WTC11 (cell line): ENCODE measurements around the gene TMC5. TPM values are rescaled to one million over a fixed set of nuclear protein-coding genes. Genes with fewer than 3 reads are reported as not detected.

Source experiments
- ATAC-seq: fragments of 200-7000 bp; cut with Tn5 transposase; 2 replicates; pipeline ENCODE4 v1.10.0; 2021; ENCODE audit warnings: mild to moderate bottlenecking, moderate library complexity
- CTCF ChIA-PET: fragments of 300-600 bp; sonication (Branson Sonifier 250); formaldehyde crosslinking; loops from one replicate; lab custom pipeline; 2021; ENCODE audit warnings: antibody characterized with exemption; lab: Charles Lee
- POLR2A ChIA-PET: fragments of 350-600 bp; sonication (Branson Sonifier 250); formaldehyde crosslinking; loops from one replicate; lab custom pipeline; 2021; ENCODE audit warnings: antibody characterized with exemption; lab: Charles Lee
- DNase-seq: peaks from one replicate; pipeline ENCODE4 v3.0.0; 2021; ENCODE audit warnings: low spot score
- H3K27ac Mint-ChIP-seq: 2 replicates; pipeline ENCODE4 v1.8.0; 2021; ENCODE audit warnings: mixed read lengths
- H3K27me3 Mint-ChIP-seq: 2 replicates; pipeline ENCODE4 v1.8.0; 2021; ENCODE audit warnings: low read depth, mild to moderate bottlenecking, moderate library complexity, mixed read lengths
- H3K36me3 Mint-ChIP-seq: 2 replicates; pipeline ENCODE4 v1.8.0; 2021; ENCODE audit warnings: mixed read lengths
- H3K4me1 Mint-ChIP-seq: 2 replicates; pipeline ENCODE4 v1.8.0; 2022; ENCODE audit warnings: mixed read lengths
- H3K4me3 Mint-ChIP-seq: 2 replicates; pipeline ENCODE4 v1.8.0; 2021; ENCODE audit warnings: mild to moderate bottlenecking, moderate library complexity, mixed read lengths
- H3K9me3 Mint-ChIP-seq: 2 replicates; pipeline ENCODE4 v1.8.0; 2021; ENCODE audit warnings: mixed read lengths
- EMX1 ChIP-seq: fragments of 250-450 bp; sonication (Bioruptor Pico); IDR thresholded peaks from 2 replicates; pipeline ENCODE4 v1.8.0; 2021; ENCODE audit warnings: mild to moderate bottlenecking
- ETV6 ChIP-seq: sonication (generic); formaldehyde crosslinking; IDR thresholded peaks from 2 replicates; pipeline ENCODE4 v1.8.1; 2022; ENCODE audit warnings: mild to moderate bottlenecking, missing genetic modification reagents
- FOXJ3 ChIP-seq: sonication (generic); formaldehyde crosslinking; IDR thresholded peaks from 2 replicates; pipeline ENCODE4 v1.9.0; 2021; ENCODE audit warnings: missing genetic modification reagents, mild to moderate bottlenecking, borderline replicate concordance
- GABPB1 ChIP-seq: sonication (generic); formaldehyde crosslinking; IDR thresholded peaks from 2 replicates; pipeline ENCODE4 v1.8.1; 2023; ENCODE audit warnings: mild to moderate bottlenecking, missing genetic modification reagents
- JUN ChIP-seq: sonication (generic); formaldehyde crosslinking; IDR thresholded peaks from 2 replicates; pipeline ENCODE4 v1.8.0; 2023; ENCODE audit warnings: mild to moderate bottlenecking, missing genetic modification reagents
- MXD4 ChIP-seq: fragments of 250-450 bp; sonication (Bioruptor Pico); IDR thresholded peaks from 2 replicates; pipeline ENCODE4 v1.8.0; 2021; ENCODE audit warnings: mild to moderate bottlenecking, moderate library complexity, borderline replicate concordance
- MYBL2 ChIP-seq: sonication (generic); formaldehyde crosslinking; IDR thresholded peaks from 2 replicates; pipeline ENCODE4 v1.8.1; 2023; ENCODE audit warnings: mild to moderate bottlenecking, moderate library complexity, missing genetic modification reagents
- NFYB ChIP-seq: sonication (generic); formaldehyde crosslinking; conservative IDR thresholded peaks from 2 replicates; pipeline ENCODE4 v1.8.0; 2022; ENCODE audit warnings: low read depth, missing genetic modification reagents
- NR1H2 ChIP-seq: sonication (generic); formaldehyde crosslinking; IDR thresholded peaks from 2 replicates; pipeline ENCODE4 v1.9.0; 2021; ENCODE audit warnings: mild to moderate bottlenecking, moderate library complexity, missing genetic modification reagents
- RORB ChIP-seq: fragments of 250-450 bp; sonication (Bioruptor Pico); IDR thresholded peaks from 2 replicates; pipeline ENCODE4 v1.9.0; 2021; ENCODE audit warnings: mild to moderate bottlenecking
- TP53 ChIP-seq: sonication (generic); formaldehyde crosslinking; IDR thresholded peaks from 2 replicates; pipeline ENCODE4 v1.8.1; 2023; ENCODE audit warnings: mild to moderate bottlenecking, missing genetic modification reagents
- ZBTB21 ChIP-seq: sonication (generic); formaldehyde crosslinking; IDR thresholded peaks from 2 replicates; pipeline ENCODE4 v1.8.1; 2023; ENCODE audit warnings: mild to moderate bottlenecking, missing genetic modification reagents, borderline replicate concordance
- ZNF138 ChIP-seq: sonication (generic); formaldehyde crosslinking; conservative IDR thresholded peaks from 2 replicates; pipeline ENCODE4 v1.8.1; 2022; ENCODE audit warnings: mild to moderate bottlenecking, moderate library complexity, missing genetic modification reagents
- ZNF232 ChIP-seq: sonication (generic); formaldehyde crosslinking; IDR thresholded peaks from 2 replicates; pipeline ENCODE4 v1.8.0; 2022; ENCODE audit warnings: mild to moderate bottlenecking, missing genetic modification reagents
- ZNF263 ChIP-seq: sonication (generic); formaldehyde crosslinking; IDR thresholded peaks from 2 replicates; pipeline ENCODE4 v1.8.1; 2022; ENCODE audit warnings: low read depth, mild to moderate bottlenecking, moderate library complexity, missing genetic modification reagents
- ZNF671 ChIP-seq: fragments of 250-450 bp; sonication (Bioruptor Pico); IDR thresholded peaks from 2 replicates; pipeline ENCODE4 v1.8.0; 2021; ENCODE audit warnings: mild to moderate bottlenecking
- total RNA-seq: library from RNA; stranded (reverse); gene quantifications from 3 replicates; pipeline ENCODE4 v1.2.3, GENCODE V29; 2021
- TF ChIP-seq, protein P1 (sequence below): fragments of 200-600 bp; IDR thresholded peaks from 2 replicates; pipeline ENCODE4 v1.8.0; 2022; ENCODE audit warnings: antibody characterized with exemption
- TF ChIP-seq, protein P2 (sequence below): sonication (generic); formaldehyde crosslinking; conservative IDR thresholded peaks from 2 replicates; pipeline ENCODE4 v1.8.1; 2022; ENCODE audit warnings: mild to moderate bottlenecking, missing genetic modification reagents
- TF ChIP-seq, protein P3 (sequence below): sonication (generic); formaldehyde crosslinking; IDR thresholded peaks from 2 replicates; pipeline ENCODE4 v1.8.1; 2022; ENCODE audit warnings: mild to moderate bottlenecking, missing genetic modification reagents, moderate library complexity, borderline replicate concordance
- TF ChIP-seq, protein P4 (sequence below): fragments of 250-450 bp; sonication (Bioruptor Pico); IDR thresholded peaks from 2 replicates; pipeline ENCODE4 v1.9.0; 2021; ENCODE audit warnings: moderate library complexity, mild to moderate bottlenecking, inconsistent platforms, borderline replicate concordance
- TF ChIP-seq, protein P5 (sequence below): sonication (generic); formaldehyde crosslinking; IDR thresholded peaks from 2 replicates; pipeline ENCODE4 v1.8.0; 2022; ENCODE audit warnings: missing genetic modification reagents
- TF ChIP-seq, protein P6 (sequence below): sonication (generic); formaldehyde crosslinking; conservative IDR thresholded peaks from 2 replicates; pipeline ENCODE4 v1.8.1; 2023; ENCODE audit warnings: mild to moderate bottlenecking, low read depth, missing genetic modification reagents, moderate library complexity
- TF ChIP-seq, protein P7 (sequence below): fragments of 250-450 bp; sonication (Bioruptor Pico); IDR thresholded peaks from 2 replicates; pipeline ENCODE4 v2.1.2; 2022; ENCODE audit warnings: mild to moderate bottlenecking, moderate library complexity
- TF ChIP-seq, protein P8 (sequence below): fragments of 250-450 bp; sonication (Bioruptor Pico); IDR thresholded peaks from 2 replicates; pipeline ENCODE4 v1.9.0; 2021; ENCODE audit warnings: mild to moderate bottlenecking

Gene TMC5
- total RNA-seq, 1 experiment from 2014 or later: 3.1 TPM

DNA sequence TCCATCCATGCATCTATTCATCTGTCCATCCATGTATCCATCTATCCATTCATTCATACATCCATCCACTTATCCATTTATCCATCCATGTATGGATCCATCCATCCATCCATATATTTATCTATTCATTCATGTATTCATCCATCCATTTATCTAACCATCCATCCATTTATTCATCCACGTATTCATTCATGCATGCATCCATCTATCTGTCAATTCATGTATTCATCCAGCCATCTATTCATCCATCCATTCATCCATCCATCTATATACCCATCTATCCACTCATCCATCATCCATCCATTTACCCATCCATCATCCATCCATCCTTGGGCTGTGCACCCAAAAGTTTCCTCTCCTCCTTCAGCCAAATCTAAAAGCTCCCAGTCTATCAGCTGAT lies 60.8 kb downstream of the TMC5 start:
- peaks cover 8% of the 10 kb centered on the region; the same call in 1 of the 2 replicates for H3K9me3 Mint-ChIP-seq
- no peak for ATAC-seq
- no peaks in the 10 kb centered on the region for H3K36me3 Mint-ChIP-seq
- ChIA-PET POLR2A (no interaction called here), CTCF (interaction anchor here (0.6 to 1.6 kb wide), 4 partner anchors 24 to 105 kb away, joined by 3 to 6 read pairs (median 4); partner anchors contain the start of gene VPS35L)
- DNase-seq: no peak
- no peaks in the 10 kb centered on the region for H3K27me3 Mint-ChIP-seq
- H3K27ac Mint-ChIP-seq: no peak overlapping the region
- H3K4me3 Mint-ChIP-seq: no peak overlapping the region
- TF ChIP-seq, protein P1, sequence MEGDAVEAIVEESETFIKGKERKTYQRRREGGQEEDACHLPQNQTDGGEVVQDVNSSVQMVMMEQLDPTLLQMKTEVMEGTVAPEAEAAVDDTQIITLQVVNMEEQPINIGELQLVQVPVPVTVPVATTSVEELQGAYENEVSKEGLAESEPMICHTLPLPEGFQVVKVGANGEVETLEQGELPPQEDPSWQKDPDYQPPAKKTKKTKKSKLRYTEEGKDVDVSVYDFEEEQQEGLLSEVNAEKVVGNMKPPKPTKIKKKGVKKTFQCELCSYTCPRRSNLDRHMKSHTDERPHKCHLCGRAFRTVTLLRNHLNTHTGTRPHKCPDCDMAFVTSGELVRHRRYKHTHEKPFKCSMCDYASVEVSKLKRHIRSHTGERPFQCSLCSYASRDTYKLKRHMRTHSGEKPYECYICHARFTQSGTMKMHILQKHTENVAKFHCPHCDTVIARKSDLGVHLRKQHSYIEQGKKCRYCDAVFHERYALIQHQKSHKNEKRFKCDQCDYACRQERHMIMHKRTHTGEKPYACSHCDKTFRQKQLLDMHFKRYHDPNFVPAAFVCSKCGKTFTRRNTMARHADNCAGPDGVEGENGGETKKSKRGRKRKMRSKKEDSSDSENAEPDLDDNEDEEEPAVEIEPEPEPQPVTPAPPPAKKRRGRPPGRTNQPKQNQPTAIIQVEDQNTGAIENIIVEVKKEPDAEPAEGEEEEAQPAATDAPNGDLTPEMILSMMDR: no peak
- no peak for TF ChIP-seq MXD4 (CRISPR knock-in tag)
- no peak for TF ChIP-seq ZNF263 (CRISPR knock-in tag)
- TF ChIP-seq, protein P2, sequence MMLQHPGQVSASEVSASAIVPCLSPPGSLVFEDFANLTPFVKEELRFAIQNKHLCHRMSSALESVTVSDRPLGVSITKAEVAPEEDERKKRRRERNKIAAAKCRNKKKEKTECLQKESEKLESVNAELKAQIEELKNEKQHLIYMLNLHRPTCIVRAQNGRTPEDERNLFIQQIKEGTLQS: no peak
- TF ChIP-seq, protein P3, sequence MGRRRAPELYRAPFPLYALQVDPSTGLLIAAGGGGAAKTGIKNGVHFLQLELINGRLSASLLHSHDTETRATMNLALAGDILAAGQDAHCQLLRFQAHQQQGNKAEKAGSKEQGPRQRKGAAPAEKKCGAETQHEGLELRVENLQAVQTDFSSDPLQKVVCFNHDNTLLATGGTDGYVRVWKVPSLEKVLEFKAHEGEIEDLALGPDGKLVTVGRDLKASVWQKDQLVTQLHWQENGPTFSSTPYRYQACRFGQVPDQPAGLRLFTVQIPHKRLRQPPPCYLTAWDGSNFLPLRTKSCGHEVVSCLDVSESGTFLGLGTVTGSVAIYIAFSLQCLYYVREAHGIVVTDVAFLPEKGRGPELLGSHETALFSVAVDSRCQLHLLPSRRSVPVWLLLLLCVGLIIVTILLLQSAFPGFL (CRISPR knock-in tag): no peak
- TF ChIP-seq ZNF671 (CRISPR knock-in tag): no peak
- no peak for TF ChIP-seq EMX1 (CRISPR knock-in tag)
- TF ChIP-seq FOXJ3 (CRISPR knock-in tag): no peak
- TF ChIP-seq, protein P4, sequence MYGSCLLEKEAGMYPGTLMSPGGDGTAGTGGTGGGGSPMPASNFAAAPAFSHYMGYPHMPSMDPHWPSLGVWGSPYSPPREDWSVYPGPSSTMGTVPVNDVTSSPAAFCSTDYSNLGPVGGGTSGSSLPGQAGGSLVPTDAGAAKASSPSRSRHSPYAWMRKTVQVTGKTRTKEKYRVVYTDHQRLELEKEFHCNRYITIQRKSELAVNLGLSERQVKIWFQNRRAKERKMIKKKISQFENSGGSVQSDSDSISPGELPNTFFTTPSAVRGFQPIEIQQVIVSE (CRISPR knock-in tag): no peak
- TF ChIP-seq, all 79 proteins: peak for 0
- H3K4me1 Mint-ChIP-seq: peaks cover 7% of the 10 kb centered on the region; the same call in 1 of the 2 replicates

DNA sequence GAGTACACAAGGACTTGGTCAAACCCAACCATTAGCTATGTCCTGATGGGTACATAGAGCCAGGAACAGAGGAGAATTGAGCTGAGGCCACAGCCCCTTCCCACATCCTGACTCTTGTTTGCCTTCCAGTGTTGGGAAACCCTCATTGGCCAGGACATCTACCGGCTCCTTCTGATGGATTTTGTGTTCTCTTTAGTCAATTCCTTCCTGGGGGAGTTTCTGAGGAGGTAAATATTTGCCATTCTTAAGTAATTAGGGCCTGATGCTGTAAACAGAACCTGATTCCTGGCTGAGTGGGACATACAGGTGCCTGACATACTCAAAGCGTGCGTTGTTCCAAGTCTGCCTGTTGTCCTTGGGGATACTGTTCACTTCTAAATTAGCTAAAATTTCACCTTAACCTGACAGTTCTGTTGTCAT lies 61.6 kb downstream of the TMC5 start:
- Mint-ChIP-seq H3K9me3 (peaks cover 8% of the 10 kb centered on the region; the same call in 1 of the 2 replicates), H3K36me3 (no peaks in the 10 kb centered on the region), H3K4me1 (peaks cover 7% of the 10 kb centered on the region; the same call in 1 of the 2 replicates), H3K27me3 (no peaks in the 10 kb centered on the region), H3K4me3 (no peak overlapping the region), H3K27ac (no peak overlapping the region)
- ATAC-seq (no peak), DNase-seq (no peak)
- POLR2A ChIA-PET: no interaction called here
- CTCF ChIA-PET: interaction anchor here (0.6 to 1.6 kb wide), 4 partner anchors 23 to 104 kb away, joined by 3 to 6 read pairs (median 4); partner anchors contain the start of gene VPS35L
- TF ChIP-seq, protein P5, sequence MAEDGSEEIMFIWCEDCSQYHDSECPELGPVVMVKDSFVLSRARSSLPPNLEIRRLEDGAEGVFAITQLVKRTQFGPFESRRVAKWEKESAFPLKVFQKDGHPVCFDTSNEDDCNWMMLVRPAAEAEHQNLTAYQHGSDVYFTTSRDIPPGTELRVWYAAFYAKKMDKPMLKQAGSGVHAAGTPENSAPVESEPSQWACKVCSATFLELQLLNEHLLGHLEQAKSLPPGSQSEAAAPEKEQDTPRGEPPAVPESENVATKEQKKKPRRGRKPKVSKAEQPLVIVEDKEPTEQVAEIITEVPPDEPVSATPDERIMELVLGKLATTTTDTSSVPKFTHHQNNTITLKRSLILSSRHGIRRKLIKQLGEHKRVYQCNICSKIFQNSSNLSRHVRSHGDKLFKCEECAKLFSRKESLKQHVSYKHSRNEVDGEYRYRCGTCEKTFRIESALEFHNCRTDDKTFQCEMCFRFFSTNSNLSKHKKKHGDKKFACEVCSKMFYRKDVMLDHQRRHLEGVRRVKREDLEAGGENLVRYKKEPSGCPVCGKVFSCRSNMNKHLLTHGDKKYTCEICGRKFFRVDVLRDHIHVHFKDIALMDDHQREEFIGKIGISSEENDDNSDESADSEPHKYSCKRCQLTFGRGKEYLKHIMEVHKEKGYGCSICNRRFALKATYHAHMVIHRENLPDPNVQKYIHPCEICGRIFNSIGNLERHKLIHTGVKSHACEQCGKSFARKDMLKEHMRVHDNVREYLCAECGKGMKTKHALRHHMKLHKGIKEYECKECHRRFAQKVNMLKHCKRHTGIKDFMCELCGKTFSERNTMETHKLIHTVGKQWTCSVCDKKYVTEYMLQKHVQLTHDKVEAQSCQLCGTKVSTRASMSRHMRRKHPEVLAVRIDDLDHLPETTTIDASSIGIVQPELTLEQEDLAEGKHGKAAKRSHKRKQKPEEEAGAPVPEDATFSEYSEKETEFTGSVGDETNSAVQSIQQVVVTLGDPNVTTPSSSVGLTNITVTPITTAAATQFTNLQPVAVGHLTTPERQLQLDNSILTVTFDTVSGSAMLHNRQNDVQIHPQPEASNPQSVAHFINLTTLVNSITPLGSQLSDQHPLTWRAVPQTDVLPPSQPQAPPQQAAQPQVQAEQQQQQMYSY (CRISPR knock-in tag): no peak
- TF ChIP-seq NR1H2 (no peak), NFYB (CRISPR knock-in tag) (no peak), ZNF232 (no peak), JUN (no peak), ZBTB21 (CRISPR knock-in tag) (no peak), TP53 (CRISPR knock-in tag) (no peak), GABPB1 (CRISPR knock-in tag) (no peak), ETV6 (no peak), ZNF138 (CRISPR knock-in tag) (no peak), MYBL2 (no peak), RORB (CRISPR knock-in tag) (no peak)
- TF ChIP-seq, protein P6, sequence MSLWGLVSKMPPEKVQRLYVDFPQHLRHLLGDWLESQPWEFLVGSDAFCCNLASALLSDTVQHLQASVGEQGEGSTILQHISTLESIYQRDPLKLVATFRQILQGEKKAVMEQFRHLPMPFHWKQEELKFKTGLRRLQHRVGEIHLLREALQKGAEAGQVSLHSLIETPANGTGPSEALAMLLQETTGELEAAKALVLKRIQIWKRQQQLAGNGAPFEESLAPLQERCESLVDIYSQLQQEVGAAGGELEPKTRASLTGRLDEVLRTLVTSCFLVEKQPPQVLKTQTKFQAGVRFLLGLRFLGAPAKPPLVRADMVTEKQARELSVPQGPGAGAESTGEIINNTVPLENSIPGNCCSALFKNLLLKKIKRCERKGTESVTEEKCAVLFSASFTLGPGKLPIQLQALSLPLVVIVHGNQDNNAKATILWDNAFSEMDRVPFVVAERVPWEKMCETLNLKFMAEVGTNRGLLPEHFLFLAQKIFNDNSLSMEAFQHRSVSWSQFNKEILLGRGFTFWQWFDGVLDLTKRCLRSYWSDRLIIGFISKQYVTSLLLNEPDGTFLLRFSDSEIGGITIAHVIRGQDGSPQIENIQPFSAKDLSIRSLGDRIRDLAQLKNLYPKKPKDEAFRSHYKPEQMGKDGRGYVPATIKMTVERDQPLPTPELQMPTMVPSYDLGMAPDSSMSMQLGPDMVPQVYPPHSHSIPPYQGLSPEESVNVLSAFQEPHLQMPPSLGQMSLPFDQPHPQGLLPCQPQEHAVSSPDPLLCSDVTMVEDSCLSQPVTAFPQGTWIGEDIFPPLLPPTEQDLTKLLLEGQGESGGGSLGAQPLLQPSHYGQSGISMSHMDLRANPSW: no peak
- TF ChIP-seq, protein P7, sequence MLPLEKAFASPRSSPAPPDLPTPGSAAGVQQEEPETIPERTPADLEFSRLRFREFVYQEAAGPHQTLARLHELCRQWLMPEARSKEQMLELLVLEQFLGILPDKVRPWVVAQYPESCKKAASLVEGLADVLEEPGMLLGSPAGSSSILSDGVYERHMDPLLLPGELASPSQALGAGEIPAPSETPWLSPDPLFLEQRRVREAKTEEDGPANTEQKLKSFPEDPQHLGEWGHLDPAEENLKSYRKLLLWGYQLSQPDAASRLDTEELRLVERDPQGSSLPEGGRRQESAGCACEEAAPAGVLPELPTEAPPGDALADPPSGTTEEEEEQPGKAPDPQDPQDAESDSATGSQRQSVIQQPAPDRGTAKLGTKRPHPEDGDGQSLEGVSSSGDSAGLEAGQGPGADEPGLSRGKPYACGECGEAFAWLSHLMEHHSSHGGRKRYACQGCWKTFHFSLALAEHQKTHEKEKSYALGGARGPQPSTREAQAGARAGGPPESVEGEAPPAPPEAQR: no peak
- TF ChIP-seq, protein P8, sequence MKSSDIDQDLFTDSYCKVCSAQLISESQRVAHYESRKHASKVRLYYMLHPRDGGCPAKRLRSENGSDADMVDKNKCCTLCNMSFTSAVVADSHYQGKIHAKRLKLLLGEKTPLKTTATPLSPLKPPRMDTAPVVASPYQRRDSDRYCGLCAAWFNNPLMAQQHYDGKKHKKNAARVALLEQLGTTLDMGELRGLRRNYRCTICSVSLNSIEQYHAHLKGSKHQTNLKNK (CRISPR knock-in tag): no peak
